ENCODE results near the gene ADK. TPM values are rescaled to one million over a fixed set of nuclear protein-coding genes. Genes with fewer than 3 reads are reported as not detected.

The ADK gene
- total and polyA plus RNA-seq, 2 donors (not counting 3 experiments of a cell fraction or from before 2014, with no cell fraction given) = 11.7 to 46.5 TPM

DNA sequence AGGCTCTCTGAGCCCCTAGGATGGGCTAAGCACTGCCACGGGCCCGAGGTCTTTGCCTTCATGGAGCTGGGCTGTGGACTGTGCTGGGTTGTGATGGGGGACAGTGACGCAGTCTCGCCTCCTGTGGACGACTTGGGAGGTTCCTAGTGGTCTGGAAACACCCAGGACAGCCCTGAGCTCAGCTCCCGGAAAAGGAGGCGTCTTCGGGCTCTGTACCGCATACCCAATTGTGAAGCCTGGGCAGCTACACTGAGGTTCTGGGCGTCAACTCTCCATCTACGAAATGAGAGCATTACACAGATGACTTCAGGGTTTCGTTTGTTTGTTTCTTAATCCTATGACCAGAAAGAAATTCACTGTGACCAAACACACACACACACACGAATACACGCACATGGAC lies 595.8 kb downstream of the ADK start:
- H4K20me1 ChIP-seq (replicated peaks; ENCODE audit: control insufficient read depth, extremely low read depth, insufficient read depth, low read length) = no peaks in the 10 kb centered on the region
- H3K9me3 ChIP-seq (replicated peaks; ENCODE audit: control insufficient read depth, insufficient read depth, low read length) = no peaks in the 10 kb centered on the region
- H3K4me2 ChIP-seq (ENCODE audit: insufficient read depth, low read length) = no peak overlapping the region
- no peak for TF ChIP-seq MYC (IDR thresholded peaks at IDR 0.05; ENCODE audit: low read depth, low read length)
- TF ChIP-seq, protein P1, sequence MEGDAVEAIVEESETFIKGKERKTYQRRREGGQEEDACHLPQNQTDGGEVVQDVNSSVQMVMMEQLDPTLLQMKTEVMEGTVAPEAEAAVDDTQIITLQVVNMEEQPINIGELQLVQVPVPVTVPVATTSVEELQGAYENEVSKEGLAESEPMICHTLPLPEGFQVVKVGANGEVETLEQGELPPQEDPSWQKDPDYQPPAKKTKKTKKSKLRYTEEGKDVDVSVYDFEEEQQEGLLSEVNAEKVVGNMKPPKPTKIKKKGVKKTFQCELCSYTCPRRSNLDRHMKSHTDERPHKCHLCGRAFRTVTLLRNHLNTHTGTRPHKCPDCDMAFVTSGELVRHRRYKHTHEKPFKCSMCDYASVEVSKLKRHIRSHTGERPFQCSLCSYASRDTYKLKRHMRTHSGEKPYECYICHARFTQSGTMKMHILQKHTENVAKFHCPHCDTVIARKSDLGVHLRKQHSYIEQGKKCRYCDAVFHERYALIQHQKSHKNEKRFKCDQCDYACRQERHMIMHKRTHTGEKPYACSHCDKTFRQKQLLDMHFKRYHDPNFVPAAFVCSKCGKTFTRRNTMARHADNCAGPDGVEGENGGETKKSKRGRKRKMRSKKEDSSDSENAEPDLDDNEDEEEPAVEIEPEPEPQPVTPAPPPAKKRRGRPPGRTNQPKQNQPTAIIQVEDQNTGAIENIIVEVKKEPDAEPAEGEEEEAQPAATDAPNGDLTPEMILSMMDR (IDR thresholded peaks at IDR 0.05; ENCODE audit: extremely low read depth in 1 of 2, insufficient read depth in 1 of 2, low read depth in 1 of 2, low read length in 2 of 2) = no peak
- TF ChIP-seq GATA2 (IDR thresholded peaks at IDR 0.05; ENCODE audit: insufficient read depth, insufficient read length, low read depth, low read length) = no peak
- no peak for TF ChIP-seq POLR2A (IDR thresholded peaks at IDR 0.05; ENCODE audit: low read depth, low read length)
- no peak for TF ChIP-seq FOS (IDR thresholded peaks at IDR 0.05; ENCODE audit: borderline replicate concordance, insufficient read depth, low read length)
- TF ChIP-seq JUN (IDR thresholded peaks at IDR 0.05; ENCODE audit: borderline replicate concordance, insufficient read depth, insufficient read length, low read depth) = no peak
- no peak for TF ChIP-seq EZH2 (IDR thresholded peaks at IDR 0.05; ENCODE audit: borderline replicate concordance, low read depth, low read length, severe bottlenecking)
- no peak for TF ChIP-seq POLR2AphosphoS5 (IDR thresholded peaks at IDR 0.05; ENCODE audit: insufficient read depth, low read depth, low read length)
- TF ChIP-seq, protein P2, sequence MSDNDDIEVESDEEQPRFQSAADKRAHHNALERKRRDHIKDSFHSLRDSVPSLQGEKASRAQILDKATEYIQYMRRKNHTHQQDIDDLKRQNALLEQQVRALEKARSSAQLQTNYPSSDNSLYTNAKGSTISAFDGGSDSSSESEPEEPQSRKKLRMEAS (IDR thresholded peaks at IDR 0.05; ENCODE audit: insufficient read depth, insufficient read length) = no peak
- no TSS peak for BruUV-seq (replicated peaks)
- H3K27ac ChIP-seq (ENCODE audit: insufficient read depth, low read depth, low read length) = no peak overlapping the region
- H3K79me2 ChIP-seq (ENCODE audit: control insufficient read depth, insufficient read depth, low read length) = no peaks in the 10 kb centered on the region
- no peak overlapping the region for H2AFZ ChIP-seq (ENCODE audit: low read depth, low read length)
- FAIRE-seq (no peak), DNase-seq (ENCODE audit: low read depth, low spot score) (no peak)
- ChIA-PET CTCF (interaction anchor here (1.5 to 2.5 kb wide), 2 partner anchors 8 to 10 kb away, joined by 5 to 15 read pairs; no protein-coding TSS in a partner anchor), POLR2A (no interaction called here)
- H3K9ac ChIP-seq (replicated peaks; ENCODE audit: extremely low read depth, insufficient read depth, low read length) = no peak overlapping the region
- no peaks in the 10 kb centered on the region for H3K9me1 ChIP-seq (replicated peaks; ENCODE audit: control insufficient read depth, extremely low read depth, insufficient read depth, low read length)
- H3K27me3 ChIP-seq (ENCODE audit: control insufficient read depth in 2 of 2, insufficient read depth in 2 of 2, low read length in 2 of 2) = no peaks in the 10 kb centered on the region
- intact Hi-C loops (cut with micrococcal nuclease) (no loop called here), dilution Hi-C loops (cut with MboI; ENCODE audit: extremely low pct_ligation_motif_present, low sequenced_read_pairs) (no loop called here)
- H3K4me1 ChIP-seq (ENCODE audit: control insufficient read depth, extremely low read depth, insufficient read depth, low read length) = no peaks in the 10 kb centered on the region
- no peaks in the 10 kb centered on the region for H3K36me3 ChIP-seq (ENCODE audit: control insufficient read depth in 2 of 2, extremely low read depth in 1 of 2, insufficient read depth in 2 of 2, low read length in 2 of 2)
- H3K4me3 ChIP-seq (replicated peaks in 1 of 3; ENCODE audit: insufficient read depth in 1 of 3, low read depth in 1 of 3, low read length in 3 of 3) = no peak overlapping the region

Data from endothelial cell of umbilical vein (primary cell).